ENCODE data around the gene P3H4. TPM values are rescaled to one million over a fixed set of nuclear protein-coding genes. Genes with fewer than 3 reads are reported as not detected.
"Not testable (repeated sequence)": the region's sequence is repeated elsewhere in the genome, so short reads cannot be mapped to it uniquely, and the experiment has no call there.

Gene P3H4
- polyA plus RNA-seq, 1 donor from 2014 or later, result 17.8 TPM

- Histone ChIP-seq H3K79me2 (replicated peaks; ENCODE audit: insufficient read depth, low read length) (peaks cover 17% of the 10 kb centered on the region), H3K27ac (ENCODE audit: low read length) (peak within 1 kb of the TSS; percentile 24)
- TF ChIP-seq EP300 (conservative IDR thresholded peaks at IDR 0.05; ENCODE audit: poor library complexity, severe bottlenecking) (no peak), MXI1 (conservative IDR thresholded peaks at IDR 0.05; ENCODE audit: poor library complexity, severe bottlenecking) (peak; percentile 71), TAF1 (IDR thresholded peaks at IDR 0.05; ENCODE audit: low read depth) (peak; percentile 58), CTCF (IDR thresholded peaks at IDR 0.05; ENCODE audit: poor library complexity, severe bottlenecking) (no peak), SMC3 (conservative IDR thresholded peaks at IDR 0.05; ENCODE audit: poor library complexity) (no peak), POLR2AphosphoS5 (IDR thresholded peaks at IDR 0.05) (peak; percentile 89), RAD21 (conservative IDR thresholded peaks at IDR 0.05) (no peak), EZH2 (IDR thresholded peaks at IDR 0.05; ENCODE audit: borderline replicate concordance, insufficient read depth, low read length, poor library complexity, severe bottlenecking) (no peak)
- TF ChIP-seq, protein P1, sequence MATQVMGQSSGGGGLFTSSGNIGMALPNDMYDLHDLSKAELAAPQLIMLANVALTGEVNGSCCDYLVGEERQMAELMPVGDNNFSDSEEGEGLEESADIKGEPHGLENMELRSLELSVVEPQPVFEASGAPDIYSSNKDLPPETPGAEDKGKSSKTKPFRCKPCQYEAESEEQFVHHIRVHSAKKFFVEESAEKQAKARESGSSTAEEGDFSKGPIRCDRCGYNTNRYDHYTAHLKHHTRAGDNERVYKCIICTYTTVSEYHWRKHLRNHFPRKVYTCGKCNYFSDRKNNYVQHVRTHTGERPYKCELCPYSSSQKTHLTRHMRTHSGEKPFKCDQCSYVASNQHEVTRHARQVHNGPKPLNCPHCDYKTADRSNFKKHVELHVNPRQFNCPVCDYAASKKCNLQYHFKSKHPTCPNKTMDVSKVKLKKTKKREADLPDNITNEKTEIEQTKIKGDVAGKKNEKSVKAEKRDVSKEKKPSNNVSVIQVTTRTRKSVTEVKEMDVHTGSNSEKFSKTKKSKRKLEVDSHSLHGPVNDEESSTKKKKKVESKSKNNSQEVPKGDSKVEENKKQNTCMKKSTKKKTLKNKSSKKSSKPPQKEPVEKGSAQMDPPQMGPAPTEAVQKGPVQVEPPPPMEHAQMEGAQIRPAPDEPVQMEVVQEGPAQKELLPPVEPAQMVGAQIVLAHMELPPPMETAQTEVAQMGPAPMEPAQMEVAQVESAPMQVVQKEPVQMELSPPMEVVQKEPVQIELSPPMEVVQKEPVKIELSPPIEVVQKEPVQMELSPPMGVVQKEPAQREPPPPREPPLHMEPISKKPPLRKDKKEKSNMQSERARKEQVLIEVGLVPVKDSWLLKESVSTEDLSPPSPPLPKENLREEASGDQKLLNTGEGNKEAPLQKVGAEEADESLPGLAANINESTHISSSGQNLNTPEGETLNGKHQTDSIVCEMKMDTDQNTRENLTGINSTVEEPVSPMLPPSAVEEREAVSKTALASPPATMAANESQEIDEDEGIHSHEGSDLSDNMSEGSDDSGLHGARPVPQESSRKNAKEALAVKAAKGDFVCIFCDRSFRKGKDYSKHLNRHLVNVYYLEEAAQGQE (IDR thresholded peaks at IDR 0.05; ENCODE audit: borderline replicate concordance), result peak; percentile 59
Observed at GRCh38 chr17:41835800-41836549, 24.2 kb upstream of the P3H4 start, which contains the start of gene NT5C3B. Gene NT5C3B, minus strand, starts transcription at chr17:41836232. Its CDS starts 39 bp downstream, at chr17:41836193.

GRCh38 chr17:41835214-41835799 is 23.6 kb upstream of the P3H4 start:
- Histone ChIP-seq H3K27me3 (ENCODE audit: insufficient read depth, low read depth, low read length) (no peaks in the 10 kb centered on the region), H3K9me2 (ENCODE audit: insufficient read depth, low read length) (no peaks in the 10 kb centered on the region), H3F3A (ENCODE audit: insufficient read depth, low read length, poor library complexity, severe bottlenecking) (no peaks in the 10 kb centered on the region), H2AFZ (ENCODE audit: low read depth, low read length) (peak overlapping the region; percentile 79), H3K79me2 (replicated peaks; ENCODE audit: insufficient read depth, low read length) (peaks cover 17% of the 10 kb centered on the region), H3K4me3 (ENCODE audit: low read length) (peak overlapping the region; percentile 95), H4K20me1 (ENCODE audit: insufficient read depth) (no peaks in the 10 kb centered on the region), H3K36me3 (ENCODE audit: insufficient read depth, low read length) (no peaks in the 10 kb centered on the region), H3K9me3 (ENCODE audit: low read length) (no peaks in the 10 kb centered on the region), H3K4me2 (ENCODE audit: low read length) (peak overlapping the region; percentile 82), H3K27ac (ENCODE audit: low read length) (peak overlapping the region; percentile 24), H3K9ac (ENCODE audit: low read length) (peak overlapping the region; percentile 90)
- TF ChIP-seq, protein P1 (IDR thresholded peaks at IDR 0.05; ENCODE audit: borderline replicate concordance), result no peak
- TF ChIP-seq EP300 (conservative IDR thresholded peaks at IDR 0.05; ENCODE audit: poor library complexity, severe bottlenecking) (no peak), TAF1 (IDR thresholded peaks at IDR 0.05; ENCODE audit: low read depth) (no peak)

More at GRCh38 chr17:41835800-41836549, 24.2 kb upstream of the P3H4 start, which contains the start of gene NT5C3B:
- H3K4me2 ChIP-seq (ENCODE audit: low read length), result peak within 1 kb of the TSS; percentile 82
- no peaks in the 10 kb centered on the region for H3K9me3 ChIP-seq (ENCODE audit: low read length)
- H3K9me2 ChIP-seq (ENCODE audit: insufficient read depth, low read length), result no peaks in the 10 kb centered on the region
- peak within 1 kb of the TSS; percentile 95 for H3K4me3 ChIP-seq (ENCODE audit: low read length)
- H3K36me3 ChIP-seq (ENCODE audit: insufficient read depth, low read length), result no peaks in the 10 kb centered on the region
- H2AFZ ChIP-seq (ENCODE audit: low read depth, low read length), result peak within 1 kb of the TSS; percentile 79
- H3F3A ChIP-seq (ENCODE audit: insufficient read depth, low read length, poor library complexity, severe bottlenecking), result no peaks in the 10 kb centered on the region
- peak within 1 kb of the TSS; percentile 90 for H3K9ac ChIP-seq (ENCODE audit: low read length)
- H3K27me3 ChIP-seq (ENCODE audit: insufficient read depth, low read depth, low read length), result no peaks in the 10 kb centered on the region
- H4K20me1 ChIP-seq (ENCODE audit: insufficient read depth), result no peaks in the 10 kb centered on the region

- H3F3A ChIP-seq (ENCODE audit: insufficient read depth, low read length, poor library complexity, severe bottlenecking); H3K79me2 ChIP-seq (replicated peaks; ENCODE audit: insufficient read depth, low read length); H3K9me3 ChIP-seq (ENCODE audit: low read length); H3K36me3 ChIP-seq (ENCODE audit: insufficient read depth, low read length); H4K20me1 ChIP-seq (ENCODE audit: insufficient read depth); H3K4me2 ChIP-seq (ENCODE audit: low read length); H2AFZ ChIP-seq (ENCODE audit: low read depth, low read length); H3K27me3 ChIP-seq (ENCODE audit: insufficient read depth, low read depth, low read length); H3K9me2 ChIP-seq (ENCODE audit: insufficient read depth, low read length); H3K27ac ChIP-seq (ENCODE audit: low read length); H3K4me3 ChIP-seq (ENCODE audit: low read length); H3K9ac ChIP-seq (ENCODE audit: low read length): not testable (repeated sequence)
Observed at GRCh38 chr17:41829961-41830360, 18.2 kb upstream of the P3H4 start.
